HTR-8/SVneo (cell line): Measurements from ENCODE around the gene WDR82.
A peak's percentile ranks its signal among the peaks of the same experiment; 100 is the strongest.

ENCODE experiments used
- DNase-seq: peaks from one replicate; pipeline ENCODE4 v3.0.0; 2011; ENCODE audit warnings: low spot score, mixed read lengths; ENCODE audit not compliant: insufficient read length
- FAIRE-seq: peaks from 2 replicates; lab custom pipeline; 2011; peaks lifted over from hg19 to GRCh38; lab: Jason Lieb, UNC

The WDR82 gene

DNA sequence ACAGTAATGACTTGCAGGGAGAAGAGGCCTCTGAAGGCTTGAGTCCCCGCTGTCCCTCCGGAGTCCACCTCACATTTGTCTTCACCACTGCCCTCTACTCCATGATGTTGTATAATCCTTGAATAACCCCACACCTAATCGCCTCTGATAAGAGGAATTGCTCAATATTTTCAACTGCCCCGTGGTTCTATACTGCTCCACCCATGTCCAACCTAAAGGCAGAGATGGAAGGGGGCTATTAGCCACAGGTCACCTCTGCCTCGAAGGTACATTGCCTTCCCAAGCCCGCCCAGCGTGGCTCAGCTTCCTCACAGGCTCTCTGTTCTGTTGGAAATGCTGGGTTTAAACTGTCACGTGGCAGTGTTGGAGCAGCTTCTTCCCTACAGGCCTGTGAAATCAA is 65.4 kb downstream of the WDR82 start:
- no peak for DNase-seq
- no peak for FAIRE-seq

DNA sequence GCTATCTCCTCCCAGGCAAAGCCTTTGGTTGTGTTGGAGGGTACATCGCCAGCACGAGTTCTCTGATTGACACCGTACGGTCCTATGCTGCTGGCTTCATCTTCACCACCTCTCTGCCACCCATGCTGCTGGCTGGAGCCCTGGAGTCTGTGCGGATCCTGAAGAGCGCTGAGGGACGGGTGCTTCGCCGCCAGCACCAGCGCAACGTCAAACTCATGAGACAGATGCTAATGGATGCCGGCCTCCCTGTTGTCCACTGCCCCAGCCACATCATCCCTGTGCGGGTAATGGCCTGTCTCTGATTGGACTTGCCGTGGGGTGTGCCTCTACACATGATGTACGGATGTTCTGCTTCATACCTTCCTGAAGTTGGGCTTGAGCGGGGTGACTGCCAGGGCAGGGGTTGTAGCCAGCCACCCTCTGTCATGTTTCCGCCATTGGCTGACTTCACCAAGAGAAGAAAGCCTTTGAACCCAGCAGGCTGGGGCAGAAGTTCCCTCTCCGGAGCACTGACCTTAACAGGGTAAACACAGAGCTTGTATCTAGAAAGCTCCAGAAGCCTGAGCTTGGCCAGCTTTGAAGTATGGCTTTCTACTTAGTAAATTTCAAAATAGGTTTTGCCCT is 67.1 kb downstream of the WDR82 start:
- DNase-seq, result no peak
- no peak for FAIRE-seq

- FAIRE-seq (peak; percentile 38), DNase-seq (no peak)
Measured at GRCh38 chr3:52210550-52211046, 67.9 kb downstream of the WDR82 start.

DNA sequence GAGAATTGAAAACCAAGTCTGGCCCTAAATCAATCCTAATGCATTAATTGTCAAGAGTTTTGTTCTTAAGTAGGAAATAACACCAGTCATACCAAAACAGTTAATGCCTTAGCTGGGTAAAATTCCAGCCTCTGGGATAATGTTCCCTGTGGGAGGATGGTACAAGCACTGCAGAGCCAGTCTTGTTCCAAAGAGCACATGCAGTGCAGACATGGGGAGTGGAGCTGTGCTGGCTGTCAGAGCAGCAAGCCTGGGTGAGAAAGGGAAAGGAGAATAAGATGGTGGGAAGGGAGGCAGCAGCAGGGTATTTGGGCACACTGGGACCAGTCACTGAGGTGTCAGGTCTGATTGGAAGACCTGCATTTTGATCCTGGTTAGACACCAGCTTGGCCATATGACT is 68.4 kb downstream of the WDR82 start:
- no peak for FAIRE-seq
- DNase-seq, result no peak

DNA sequence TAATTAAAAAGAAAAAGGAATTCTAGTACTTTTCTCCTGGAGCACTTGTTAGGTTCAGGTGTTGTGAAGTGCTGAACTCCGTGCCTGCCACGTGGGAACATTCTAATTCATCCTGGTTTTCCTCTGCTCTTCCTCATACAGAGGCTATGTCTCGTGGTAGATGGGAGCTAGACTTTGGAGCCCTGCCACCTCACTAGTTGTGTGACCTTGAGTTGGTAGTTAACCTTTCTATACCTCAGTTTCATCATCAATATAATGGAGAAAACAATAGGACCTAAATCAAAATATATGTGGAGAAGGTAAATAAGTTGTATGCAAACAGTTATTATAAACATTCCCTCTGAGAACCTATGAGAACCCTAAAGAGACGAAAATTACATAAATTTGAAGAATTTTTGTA is 69.9 kb downstream of the WDR82 start:
- FAIRE-seq, result no peak
- no peak for DNase-seq

DNA sequence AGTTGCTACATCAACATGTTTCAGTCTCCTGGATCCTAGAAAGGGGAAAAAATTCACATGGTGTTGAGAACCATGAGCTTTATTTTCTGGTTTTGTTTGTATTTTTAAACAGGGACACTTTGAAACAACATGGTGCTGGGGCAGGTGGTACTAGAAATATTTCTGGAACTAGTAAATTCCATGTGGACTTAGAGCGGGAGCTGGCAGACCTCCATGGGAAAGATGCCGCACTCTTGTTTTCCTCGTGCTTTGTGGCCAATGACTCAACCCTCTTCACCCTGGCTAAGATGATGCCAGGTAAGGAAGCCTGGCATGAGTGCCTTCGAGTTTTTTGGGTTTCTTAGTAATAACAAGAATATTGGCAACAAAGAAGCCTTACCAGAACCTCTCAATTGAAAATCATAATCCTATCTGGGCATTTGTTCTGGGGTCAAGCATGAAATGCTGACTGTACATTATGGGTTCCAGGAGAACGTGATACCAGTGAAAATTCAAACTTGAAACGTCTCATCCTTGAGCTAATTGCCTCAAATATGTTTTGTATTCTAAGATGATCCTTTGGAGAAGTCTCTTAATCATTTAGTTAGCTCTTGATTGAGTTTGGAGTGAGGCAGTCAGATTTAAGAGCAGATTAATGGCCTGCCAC is 72.6 kb downstream of the WDR82 start:
- FAIRE-seq, result no peak
- DNase-seq, result no peak
